K562 (cell line): ENCODE data around the gene HSPA4. TPM values are rescaled to one million over a fixed set of nuclear protein-coding genes. Genes with fewer than 3 reads are reported as not detected.

Experiments
- CBX8 ChIP-seq: fragments of 200-600 bp; sonication (generic); IDR thresholded peaks from 2 replicates; pipeline ENCODE4 v1.6.1; 2012; ENCODE audit warnings: borderline replicate concordance, mixed run types, low read depth, mild to moderate bottlenecking, moderate library complexity, mixed read lengths, low read length, control low read depth, inconsistent platforms; ENCODE audit not compliant: poor library complexity, severe bottlenecking; ENCODE audit errors: extremely low read depth
- ETV6 ChIP-seq, 3 experiments: fragments of 150-350 bp in 1 of 3; sonication (generic) in 1 of 3; formaldehyde crosslinking in 1 of 3; IDR thresholded peaks; 2 replicates each; pipeline versions ENCODE4 v1.6.1 to v1.8.0; 2014 to 2022; ENCODE audit warnings: borderline replicate concordance in 2 of 3, low read depth in 2 of 3, antibody characterized with exemption in 1 of 3, low read length in 1 of 3, mild to moderate bottlenecking in 1 of 3, missing genetic modification reagents in 1 of 3
- HDAC1 ChIP-seq, 2 experiments: fragments of 450-650 bp; IDR thresholded peaks; 2 replicates each; pipeline ENCODE4 v1.6.1; 2016 to 2017; ENCODE audit warnings: inconsistent platforms in 1 of 2, mild to moderate bottlenecking in 1 of 2, moderate library complexity in 1 of 2
- LARP7 ChIP-seq: fragments of 450-650 bp; IDR thresholded peaks from 2 replicates; pipeline ENCODE4 v1.6.1; 2016
- MAFF ChIP-seq: IDR thresholded peaks from 2 replicates; pipeline ENCODE4 v1.6.1; 2012; ENCODE audit warnings: low read length, improper control_type of control experiment
- MAX ChIP-seq: sonication (generic); formaldehyde crosslinking; IDR thresholded peaks from 2 replicates; pipeline ENCODE4 v1.9.0; 2022; ENCODE audit warnings: mild to moderate bottlenecking, missing genetic modification reagents
- MCM7 ChIP-seq, 2 experiments: fragments of 450-650 bp; IDR thresholded peaks; 2 replicates each; pipeline ENCODE4 v1.6.1; 2016 to 2018
- MEF2A ChIP-seq: IDR thresholded peaks from 2 replicates; pipeline ENCODE4 v1.6.1; 2011; ENCODE audit warnings: low read depth, mild to moderate bottlenecking, low read length, moderate library complexity; ENCODE audit not compliant: control insufficient read depth
- NCOA2 ChIP-seq, 2 experiments: fragments of 450-650 bp; IDR thresholded peaks; 2 replicates each; pipeline ENCODE4 v1.6.1; 2018; ENCODE audit warnings: mild to moderate bottlenecking in 2 of 2, moderate library complexity in 1 of 2; ENCODE audit not compliant: partially characterized antibody in 2 of 2
- NFIX ChIP-seq: fragments of 250-450 bp; sonication (Bioruptor Pico); IDR thresholded peaks from 2 replicates; pipeline ENCODE4 v1.4.0; 2020; ENCODE audit warnings: low read depth, mild to moderate bottlenecking, moderate library complexity
- NRF1 ChIP-seq, 2 experiments: fragments of 450-650 bp; IDR thresholded peaks in 1 of 2; conservative IDR thresholded peaks in 1 of 2; 2 replicates each; pipeline ENCODE4 v1.6.1; 2014; ENCODE audit warnings: mild to moderate bottlenecking in 2 of 2
- POLR3A ChIP-seq: IDR thresholded peaks from 2 replicates; pipeline ENCODE4 v1.6.1; 2011; ENCODE audit warnings: borderline replicate concordance, mild to moderate bottlenecking, moderate library complexity; ENCODE audit not compliant: insufficient read length, insufficient read depth; ENCODE audit errors: extremely low read depth
- RBM22 ChIP-seq: fragments of 200-400 bp; formaldehyde crosslinking; IDR thresholded peaks from 2 replicates; pipeline ENCODE4 v1.6.1; 2018; ENCODE audit warnings: low read length, low read depth; ENCODE audit not compliant: poor library complexity, severe bottlenecking
- SP2 ChIP-seq: IDR thresholded peaks from 2 replicates; pipeline ENCODE4 v1.6.1; 2011; ENCODE audit warnings: mild to moderate bottlenecking, low read depth, low read length, moderate library complexity; ENCODE audit not compliant: poor library complexity, severe bottlenecking; ENCODE audit errors: extremely low read depth
- TCF7L2 ChIP-seq: fragments of 150-350 bp; IDR thresholded peaks from 2 replicates; pipeline ENCODE4 v1.6.1; 2016; ENCODE audit warnings: low read depth, mild to moderate bottlenecking, low read length, moderate library complexity
- ZBTB26 ChIP-seq: fragments of 450-650 bp; formaldehyde crosslinking; IDR thresholded peaks from 2 replicates; pipeline ENCODE4 v1.4.0; 2022; ENCODE audit warnings: missing genetic modification characterization
- ZNF224 ChIP-seq: sonication (generic); formaldehyde crosslinking; IDR thresholded peaks from 2 replicates; pipeline ENCODE4 v1.8.0; 2022; ENCODE audit warnings: mild to moderate bottlenecking, missing genetic modification reagents
- ZNF311 ChIP-seq: fragments of 250-450 bp; sonication (Bioruptor Pico); IDR thresholded peaks from 2 replicates; pipeline ENCODE4 v1.4.0; 2020; ENCODE audit warnings: mild to moderate bottlenecking, moderate library complexity
- ZNF354B ChIP-seq: fragments of 250-450 bp; sonication (Bioruptor Pico); IDR thresholded peaks from 2 replicates; pipeline ENCODE4 v1.4.0; 2020
- ZNF76 ChIP-seq: fragments of 250-450 bp; sonication (Bioruptor Pico); IDR thresholded peaks from 2 replicates; pipeline ENCODE4 v1.4.0; 2020; ENCODE audit warnings: mild to moderate bottlenecking, moderate library complexity, borderline replicate concordance
- ZNF780A ChIP-seq: fragments of 250-450 bp; sonication (Bioruptor Pico); IDR thresholded peaks from 2 replicates; pipeline ENCODE4 v1.5.0; 2021; ENCODE audit warnings: mild to moderate bottlenecking
- polyA plus RNA-seq, 8 experiments: library from polyadenylated mRNA; depleted of rRNA in 4 of 8; stranded (reverse) in 5 of 8; unstranded in 3 of 8; fragments of >200 nt; fragmentation: Nextera tagmentation in 2 of 8; fragmentation: Illumina TruSeq in 1 of 8; extraction: Ambion mirVana in 2 of 8; extraction: Trizol in 1 of 8; gene quantifications; 2 replicates each; pipeline versions ENCODE4 v1.2.1 to v1.2.3, GENCODE V29; 2011 to 2014; ENCODE audit warnings: inconsistent platforms in 1 of 8, missing spikeins in 1 of 8
- total RNA-seq, 7 experiments: library from RNA; depleted of rRNA in 6 of 7; stranded (reverse); fragments of >200 nt in 6 of 7; fragmentation: Illumina TruSeq in 2 of 7; extraction: Trizol in 2 of 7; gene quantifications; 2 replicates each; pipeline versions ENCODE4 v1.2.1 to v1.2.3, GENCODE V29; 2011 to 2021; ENCODE audit warnings: low replicate concordance in 1 of 7
- TF ChIP-seq, protein P1 (sequence below): sonication (generic); formaldehyde crosslinking; IDR thresholded peaks from 2 replicates; pipeline ENCODE4 v1.8.0; 2022; ENCODE audit warnings: mild to moderate bottlenecking, missing genetic modification reagents

Gene HSPA4
- total and polyA plus RNA-seq, 9 of the 15 experiments (the other 6 are each of a cell fraction or from before 2014, with no cell fraction given), result 90.3 to 286 (median 148) TPM

GRCh38 chr5:133025804-133026663 is 25.8 kb upstream of the HSPA4 start, which contains the start of gene ZCCHC10 (continued):
- TF ChIP-seq ZBTB26 (CRISPR knock-in tag), result no peak
- TF ChIP-seq ZNF780A, result no peak
- no peak for TF ChIP-seq SP2
- no peak for TF ChIP-seq MCM7 (IDR thresholded peaks at IDR 0.05)
- peak; percentile 74 to 77 for TF ChIP-seq NRF1 (conservative IDR thresholded peaks at IDR 0.05 in 1 of 2, IDR thresholded peaks at IDR 0.05 in 1 of 2)
- TF ChIP-seq MEF2A, result no peak
- TF ChIP-seq CBX8, result no peak
- no peak for TF ChIP-seq MAFF
- 0 out of 2 replicates have a peak, but pooled peaks have one; percentile 33 for TF ChIP-seq ZNF224 (CRISPR knock-in tag)
- no peak for TF ChIP-seq TCF7L2
- TF ChIP-seq LARP7, result no peak
- TF ChIP-seq NCOA2 (IDR thresholded peaks at IDR 0.05; ENCODE audit: partially characterized antibody in 2 of 2), result no peak
- TF ChIP-seq RBM22, result peak; percentile 54
- no peak for TF ChIP-seq NFIX (CRISPR knock-in tag)
- TF ChIP-seq, protein P1, sequence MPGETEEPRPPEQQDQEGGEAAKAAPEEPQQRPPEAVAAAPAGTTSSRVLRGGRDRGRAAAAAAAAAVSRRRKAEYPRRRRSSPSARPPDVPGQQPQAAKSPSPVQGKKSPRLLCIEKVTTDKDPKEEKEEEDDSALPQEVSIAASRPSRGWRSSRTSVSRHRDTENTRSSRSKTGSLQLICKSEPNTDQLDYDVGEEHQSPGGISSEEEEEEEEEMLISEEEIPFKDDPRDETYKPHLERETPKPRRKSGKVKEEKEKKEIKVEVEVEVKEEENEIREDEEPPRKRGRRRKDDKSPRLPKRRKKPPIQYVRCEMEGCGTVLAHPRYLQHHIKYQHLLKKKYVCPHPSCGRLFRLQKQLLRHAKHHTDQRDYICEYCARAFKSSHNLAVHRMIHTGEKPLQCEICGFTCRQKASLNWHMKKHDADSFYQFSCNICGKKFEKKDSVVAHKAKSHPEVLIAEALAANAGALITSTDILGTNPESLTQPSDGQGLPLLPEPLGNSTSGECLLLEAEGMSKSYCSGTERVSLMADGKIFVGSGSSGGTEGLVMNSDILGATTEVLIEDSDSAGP (CRISPR knock-in tag), result no peak
- TF ChIP-seq ZNF354B (CRISPR knock-in tag), result 0 out of 2 replicates have a peak, but pooled peaks have one; percentile 47
- peak; percentile 20; the same call in 1 of the 2 replicates for TF ChIP-seq MAX (CRISPR knock-in tag)
- TF ChIP-seq ZNF311, result peak; percentile 71
- TF ChIP-seq ZNF76 (CRISPR knock-in tag), result no peak
- TF ChIP-seq HDAC1 (IDR thresholded peaks at IDR 0.05), result peak in 1 of 2 experiments; percentile 70; a peak in 1 of 4 replicates
- TF ChIP-seq ETV6 (IDR thresholded peaks at IDR 0.05; ENCODE audit: borderline replicate concordance in 1 of 2, low read depth in 2 of 2, low read length in 1 of 2), result no peak; a peak in 1 of 4 replicates
- TF ChIP-seq ETV6 (CRISPR knock-in tag; IDR thresholded peaks at IDR 0.05; ENCODE audit: borderline replicate concordance), result no peak
- TF ChIP-seq POLR3A, result no peak
